Activated T-helper 2 cell treated with anti-CD3 and anti-CD28 coated beads, Interferon-gamma antibody, Interleukin-2, Interleukin-4, amounts not matched to agents 10 μg/mL and 5 μg/mL and 100 μg/mL, durations not matched to agents 14 hours and 24 hours and 36 hours (primary cell): Measurements from ENCODE around the gene DHCR24. TPM values are rescaled to one million over a fixed set of nuclear protein-coding genes. Genes with fewer than 3 reads are reported as not detected.
"Not testable (repeated sequence)": the region's sequence is repeated elsewhere in the genome, so short reads cannot be mapped to it uniquely, and the experiment has no call there.

ENCODE experiments used
- DNase-seq: peaks from one replicate; pipeline ENCODE4 v3.0.0; 2021; ENCODE audit warnings: low spot score
- H3K27ac Mint-ChIP-seq: one replicate; pipeline ENCODE4 v1.8.0; 2021; ENCODE audit warnings: mixed read lengths
- H3K27me3 Mint-ChIP-seq: one replicate; pipeline ENCODE4 v1.8.0; 2021; ENCODE audit warnings: low read depth, mixed read lengths
- H3K36me3 Mint-ChIP-seq: one replicate; pipeline ENCODE4 v1.8.0; 2021; ENCODE audit warnings: low read depth, mixed read lengths
- H3K4me1 Mint-ChIP-seq: one replicate; pipeline ENCODE4 v1.8.0; 2021; ENCODE audit warnings: low read depth, mixed read lengths
- H3K4me3 Mint-ChIP-seq: one replicate; pipeline ENCODE4 v1.8.0; 2021; ENCODE audit warnings: low read depth, mild to moderate bottlenecking, moderate library complexity, mixed read lengths
- H3K9me3 Mint-ChIP-seq: one replicate; pipeline ENCODE4 v1.8.0; 2021; ENCODE audit warnings: mixed read lengths
- intact Hi-C: fragments of 100-400 bp; cut with micrococcal nuclease; formaldehyde crosslinking; loops from one replicate; pipeline ENCODE4 v1.15.1; 2023
- total RNA-seq: library from RNA; stranded (reverse); gene quantifications from 2 replicates; pipeline ENCODE4 v1.2.3, GENCODE V29; 2022

Gene DHCR24
- 223 and 231 TPM in 2 replicates for total RNA-seq

GRCh38 chr1:54886724-54887664 is at the start of gene DHCR24:
DHCR24 (minus strand) TSS chr1:54887195; CDS start chr1:54887119, 76 bp downstream.
- H3K27ac Mint-ChIP-seq, result peak within 1 kb of the TSS; percentile 89
- H3K36me3 Mint-ChIP-seq, result peaks cover 45% of the 10 kb centered on the region
- peaks cover 10% of the 10 kb centered on the region for H3K27me3 Mint-ChIP-seq
- intact Hi-C loops, result loop anchor here (2.0 kb wide), 1 partner anchor 480 kb away; the partner anchor contains the start of gene SSBP3
- H3K9me3 Mint-ChIP-seq, result no peaks in the 10 kb centered on the region
- H3K4me3 Mint-ChIP-seq, result peak within 1 kb of the TSS; percentile 93
- DNase-seq, result peak; percentile 85
- H3K4me1 Mint-ChIP-seq, result peaks cover 49% of the 10 kb centered on the region

- Mint-ChIP-seq H3K27ac (no peak overlapping the region), H3K4me3 (no peak overlapping the region), H3K27me3 (peaks cover 32% of the 10 kb centered on the region), H3K36me3 (no peaks in the 10 kb centered on the region), H3K9me3 (no peaks in the 10 kb centered on the region), H3K4me1 (no peaks in the 10 kb centered on the region)
- no peak for DNase-seq
- intact Hi-C loops, result no loop called here
Observed at GRCh38 chr1:54936791-54937190, 49.8 kb upstream of the DHCR24 start.

GRCh38 chr1:54934869-54935268 is 47.9 kb upstream of the DHCR24 start:
- Mint-ChIP-seq H3K27me3 (peaks cover 25% of the 10 kb centered on the region), H3K9me3 (no peaks in the 10 kb centered on the region), H3K4me1 (no peaks in the 10 kb centered on the region), H3K36me3 (no peaks in the 10 kb centered on the region), H3K4me3 (no peak overlapping the region), H3K27ac (no peak overlapping the region)
- intact Hi-C loops, result no loop called here
- no peak for DNase-seq

GRCh38 chr1:54934081-54934480 is 47.1 kb upstream of the DHCR24 start:
- peaks cover 21% of the 10 kb centered on the region for H3K27me3 Mint-ChIP-seq
- H3K27ac Mint-ChIP-seq, intact Hi-C loops, H3K9me3 Mint-ChIP-seq, DNase-seq, H3K4me3 Mint-ChIP-seq, H3K36me3 Mint-ChIP-seq, H3K4me1 Mint-ChIP-seq: not testable (repeated sequence)

- H3K4me3 Mint-ChIP-seq, result no peak overlapping the region
- intact Hi-C loops, result no loop called here
- no peaks in the 10 kb centered on the region for H3K36me3 Mint-ChIP-seq
- H3K27me3 Mint-ChIP-seq, result peaks cover 12% of the 10 kb centered on the region
- no peaks in the 10 kb centered on the region for H3K9me3 Mint-ChIP-seq
- no peak overlapping the region for H3K27ac Mint-ChIP-seq
- H3K4me1 Mint-ChIP-seq, result no peaks in the 10 kb centered on the region
- no peak for DNase-seq
Observed at GRCh38 chr1:54931275-54931840, 44.4 kb upstream of the DHCR24 start.

GRCh38 chr1:54929700-54930099 is 42.7 kb upstream of the DHCR24 start:
- H3K27me3 Mint-ChIP-seq, result peaks cover 16% of the 10 kb centered on the region
- intact Hi-C loops, result no loop called here
- H3K36me3 Mint-ChIP-seq, result no peaks in the 10 kb centered on the region
- H3K9me3 Mint-ChIP-seq, result no peaks in the 10 kb centered on the region
- H3K4me3 Mint-ChIP-seq, result no peak overlapping the region
- H3K4me1 Mint-ChIP-seq, result no peaks in the 10 kb centered on the region
- no peak overlapping the region for H3K27ac Mint-ChIP-seq
- no peak for DNase-seq

GRCh38 chr1:54928327-54928726 is 41.3 kb upstream of the DHCR24 start:
- no peak for DNase-seq
- H3K27me3 Mint-ChIP-seq, result peaks cover 14% of the 10 kb centered on the region
- H3K9me3 Mint-ChIP-seq, result no peaks in the 10 kb centered on the region
- intact Hi-C loops, result no loop called here
- no peaks in the 10 kb centered on the region for H3K36me3 Mint-ChIP-seq
- H3K4me1 Mint-ChIP-seq, result no peaks in the 10 kb centered on the region
- no peak overlapping the region for H3K27ac Mint-ChIP-seq
- no peak overlapping the region for H3K4me3 Mint-ChIP-seq

- Mint-ChIP-seq H3K27ac (no peak overlapping the region), H3K36me3 (no peaks in the 10 kb centered on the region), H3K9me3 (no peaks in the 10 kb centered on the region), H3K27me3 (peaks cover 14% of the 10 kb centered on the region), H3K4me3 (no peak overlapping the region), H3K4me1 (no peaks in the 10 kb centered on the region)
- intact Hi-C loops, result no loop called here
- DNase-seq, result no peak
Observed at GRCh38 chr1:54927472-54928240, 40.7 kb upstream of the DHCR24 start.

GRCh38 chr1:54926970-54927369 is 40.0 kb upstream of the DHCR24 start:
- Mint-ChIP-seq H3K9me3 (no peaks in the 10 kb centered on the region), H3K4me3 (no peak overlapping the region), H3K27ac (no peak overlapping the region), H3K27me3 (peaks cover 14% of the 10 kb centered on the region), H3K4me1 (no peaks in the 10 kb centered on the region), H3K36me3 (no peaks in the 10 kb centered on the region)
- intact Hi-C loops, result no loop called here
- DNase-seq, result no peak

- no peak for DNase-seq
- H3K27me3 Mint-ChIP-seq, result peaks cover 19% of the 10 kb centered on the region
- no peaks in the 10 kb centered on the region for H3K4me1 Mint-ChIP-seq
- H3K27ac Mint-ChIP-seq, result no peak overlapping the region
- no peaks in the 10 kb centered on the region for H3K9me3 Mint-ChIP-seq
- H3K4me3 Mint-ChIP-seq, result no peak overlapping the region
- intact Hi-C loops, result no loop called here
- no peaks in the 10 kb centered on the region for H3K36me3 Mint-ChIP-seq
Observed at GRCh38 chr1:54922921-54923421, 36.0 kb upstream of the DHCR24 start.

- H3K36me3 Mint-ChIP-seq, result no peaks in the 10 kb centered on the region
- DNase-seq, result no peak
- no peak overlapping the region for H3K27ac Mint-ChIP-seq
- H3K4me1 Mint-ChIP-seq, result no peaks in the 10 kb centered on the region
- no peak overlapping the region for H3K4me3 Mint-ChIP-seq
- H3K27me3 Mint-ChIP-seq, result peaks cover 16% of the 10 kb centered on the region
- intact Hi-C loops, result no loop called here
- H3K9me3 Mint-ChIP-seq, result no peaks in the 10 kb centered on the region
Observed at GRCh38 chr1:54922040-54922761, 35.2 kb upstream of the DHCR24 start.
